HFFc6 (cell line): ENCODE measurements around the gene RBM47. TPM values are rescaled to one million over a fixed set of nuclear protein-coding genes. Genes with fewer than 3 reads are reported as not detected.

Source experiments
- DNase-seq: peaks from one replicate; pipeline ENCODE4 v3.0.0-alpha.2; 2018
- H3K27ac Mint-ChIP-seq: 2 replicates; pipeline ENCODE4 v1.8.0; 2020; ENCODE audit warnings: mild to moderate bottlenecking, mixed read lengths
- H3K27me3 Mint-ChIP-seq: 2 replicates; pipeline ENCODE4 v1.8.0; 2021; ENCODE audit warnings: mild to moderate bottlenecking, moderate library complexity, mixed read lengths; ENCODE audit not compliant: insufficient read depth
- H3K36me3 Mint-ChIP-seq: 2 replicates; pipeline ENCODE4 v1.8.0; 2021; ENCODE audit warnings: low read depth, mixed read lengths
- H3K4me1 Mint-ChIP-seq: 2 replicates; pipeline ENCODE4 v1.8.0; 2020; ENCODE audit warnings: low read depth, mixed read lengths
- H3K4me3 Mint-ChIP-seq: 2 replicates; pipeline ENCODE4 v1.8.0; 2020; ENCODE audit warnings: mild to moderate bottlenecking, moderate library complexity, mixed read lengths
- H3K9me3 Mint-ChIP-seq: 2 replicates; pipeline ENCODE4 v1.8.0; 2020; ENCODE audit warnings: mild to moderate bottlenecking, mixed read lengths
- total RNA-seq, 6 experiments: library from RNA; stranded (reverse); fragmentation: NEBNext Ultra II Directional; extraction: Animal tissue kit (Norgen Biotek cat#: 25700); gene quantifications; 2 replicates in 1 of 6; 3 replicates in 5 of 6; pipeline ENCODE4 v1.2.3, GENCODE V29; 2021
- TF ChIP-seq, protein P1 (sequence below): fragments of 200-600 bp; sonication (generic); IDR thresholded peaks from 2 replicates; pipeline ENCODE4 v1.5.0; 2021; ENCODE audit warnings: antibody characterized with exemption, mild to moderate bottlenecking

RBM47 gene
- total RNA-seq, 6 experiments from 2014 or later: 0.95 to 1.5 (median 1.4) TPM

DNA sequence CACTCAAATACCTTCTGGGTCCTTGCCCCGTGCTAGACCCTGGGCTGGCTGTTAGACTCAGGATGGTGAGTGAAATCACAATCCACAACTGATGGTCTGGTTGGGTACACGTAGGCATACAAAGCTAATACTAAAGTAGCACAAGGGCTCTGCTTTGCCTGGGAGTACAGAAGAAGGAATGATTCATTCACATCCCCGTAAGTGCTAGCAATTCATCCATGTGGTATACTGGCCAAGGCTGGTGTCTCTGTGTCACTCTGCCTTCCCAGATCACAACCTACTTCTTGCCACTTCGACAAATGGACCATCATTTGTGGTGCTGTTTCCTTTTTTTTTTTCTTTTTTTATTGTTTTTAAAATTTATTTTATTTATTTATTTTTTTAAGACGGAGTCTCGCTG is 19.7 kb upstream of the RBM47 start:
- TF ChIP-seq, protein P1, sequence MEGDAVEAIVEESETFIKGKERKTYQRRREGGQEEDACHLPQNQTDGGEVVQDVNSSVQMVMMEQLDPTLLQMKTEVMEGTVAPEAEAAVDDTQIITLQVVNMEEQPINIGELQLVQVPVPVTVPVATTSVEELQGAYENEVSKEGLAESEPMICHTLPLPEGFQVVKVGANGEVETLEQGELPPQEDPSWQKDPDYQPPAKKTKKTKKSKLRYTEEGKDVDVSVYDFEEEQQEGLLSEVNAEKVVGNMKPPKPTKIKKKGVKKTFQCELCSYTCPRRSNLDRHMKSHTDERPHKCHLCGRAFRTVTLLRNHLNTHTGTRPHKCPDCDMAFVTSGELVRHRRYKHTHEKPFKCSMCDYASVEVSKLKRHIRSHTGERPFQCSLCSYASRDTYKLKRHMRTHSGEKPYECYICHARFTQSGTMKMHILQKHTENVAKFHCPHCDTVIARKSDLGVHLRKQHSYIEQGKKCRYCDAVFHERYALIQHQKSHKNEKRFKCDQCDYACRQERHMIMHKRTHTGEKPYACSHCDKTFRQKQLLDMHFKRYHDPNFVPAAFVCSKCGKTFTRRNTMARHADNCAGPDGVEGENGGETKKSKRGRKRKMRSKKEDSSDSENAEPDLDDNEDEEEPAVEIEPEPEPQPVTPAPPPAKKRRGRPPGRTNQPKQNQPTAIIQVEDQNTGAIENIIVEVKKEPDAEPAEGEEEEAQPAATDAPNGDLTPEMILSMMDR: no peak
- Mint-ChIP-seq H3K4me1 (peaks cover 10% of the 10 kb centered on the region; the same call in 1 of the 2 replicates), H3K9me3 (no peaks in the 10 kb centered on the region), H3K4me3 (no peak overlapping the region), H3K27me3 (peaks cover 5% of the 10 kb centered on the region), H3K36me3 (no peaks in the 10 kb centered on the region), H3K27ac (no peak overlapping the region)
- DNase-seq: no peak

DNA sequence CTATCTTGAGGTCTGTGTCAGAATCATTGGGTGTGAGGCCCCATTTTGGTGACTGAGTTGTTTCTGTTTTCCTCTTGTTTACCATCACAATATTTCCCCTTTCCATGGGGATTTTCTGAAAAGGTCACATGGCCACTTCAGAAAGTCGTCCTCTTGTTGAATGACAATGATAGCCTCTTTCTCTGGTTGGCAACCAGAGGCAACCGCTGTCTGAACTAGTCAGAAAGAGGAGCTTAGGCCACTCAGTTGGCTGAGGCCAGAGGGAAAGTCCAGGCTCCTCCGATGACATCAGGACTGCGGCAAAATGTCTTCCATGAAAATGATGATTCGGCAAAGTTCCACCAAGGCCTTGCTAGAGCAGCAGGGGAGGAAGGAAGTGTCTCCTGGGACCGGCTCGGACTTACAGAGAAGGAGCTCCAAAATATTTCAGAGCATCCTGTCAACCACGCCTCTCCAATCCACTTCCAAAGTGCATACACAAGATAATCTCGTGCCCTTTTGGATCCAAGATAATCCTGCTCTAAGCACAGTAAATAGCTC is 19.1 kb upstream of the RBM47 start:
- H3K4me1 Mint-ChIP-seq: peaks cover 10% of the 10 kb centered on the region; the same call in 1 of the 2 replicates
- no peak overlapping the region for H3K4me3 Mint-ChIP-seq
- peaks cover 5% of the 10 kb centered on the region for H3K27me3 Mint-ChIP-seq
- H3K36me3 Mint-ChIP-seq: no peaks in the 10 kb centered on the region
- no peaks in the 10 kb centered on the region for H3K9me3 Mint-ChIP-seq
- TF ChIP-seq, protein P1: no peak
- H3K27ac Mint-ChIP-seq: no peak overlapping the region
- no peak for DNase-seq

- no peaks in the 10 kb centered on the region for H3K36me3 Mint-ChIP-seq
- peaks cover 5% of the 10 kb centered on the region for H3K27me3 Mint-ChIP-seq
- no peak for DNase-seq
- H3K4me1 Mint-ChIP-seq: peaks cover 10% of the 10 kb centered on the region; the same call in 1 of the 2 replicates
- no peak overlapping the region for H3K4me3 Mint-ChIP-seq
- no peaks in the 10 kb centered on the region for H3K9me3 Mint-ChIP-seq
- H3K27ac Mint-ChIP-seq: no peak overlapping the region
- TF ChIP-seq, protein P1: no peak
These were observed 18.5 kb upstream of the RBM47 start for GRCh38 chr4:40648131-40648530.

DNA sequence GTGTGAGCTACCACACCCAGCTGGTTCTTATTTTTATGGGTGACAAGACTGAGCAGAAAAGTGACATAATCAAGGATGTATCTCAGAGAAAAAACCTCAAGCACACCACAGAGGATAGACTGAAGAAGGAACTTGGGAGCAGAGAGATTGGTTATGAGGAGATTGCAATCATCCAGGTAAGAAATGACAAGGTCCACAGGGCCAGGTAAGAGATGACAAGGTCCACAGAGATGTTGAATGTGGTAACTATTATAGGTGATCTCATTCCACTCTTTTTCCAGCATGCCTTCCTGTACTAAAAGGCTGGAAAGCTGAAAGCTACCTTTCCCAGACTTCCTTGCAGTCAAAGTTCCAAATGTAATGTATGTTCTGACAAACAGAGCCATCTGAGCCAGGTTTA is 15.9 kb upstream of the RBM47 start:
- Mint-ChIP-seq H3K9me3 (no peaks in the 10 kb centered on the region), H3K27ac (no peak overlapping the region), H3K4me3 (no peak overlapping the region), H3K4me1 (no peaks in the 10 kb centered on the region), H3K36me3 (no peaks in the 10 kb centered on the region), H3K27me3 (peaks cover 7% of the 10 kb centered on the region)
- TF ChIP-seq, protein P1: no peak
- no peak for DNase-seq

DNA sequence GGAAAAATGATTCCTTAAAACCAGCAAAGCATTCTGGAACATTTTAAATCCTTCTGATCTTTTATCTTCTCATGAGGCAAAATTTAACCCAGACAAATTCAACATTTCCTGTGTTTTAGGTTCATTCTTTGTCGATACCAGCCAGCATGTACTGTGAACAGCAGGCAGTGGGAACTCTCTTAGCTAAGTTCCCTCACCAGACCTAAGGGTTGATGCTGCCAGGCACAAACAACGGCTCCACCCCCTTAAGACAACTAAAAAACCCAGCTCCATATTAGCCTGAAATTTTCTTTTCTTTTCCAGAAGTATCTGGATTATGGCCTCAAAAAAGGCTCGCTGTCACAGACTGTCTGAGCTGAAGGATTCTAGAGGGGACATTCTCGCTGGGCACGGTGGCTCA is 2.4 kb upstream of the RBM47 start:
- Mint-ChIP-seq H3K4me1 (peaks cover 31% of the 10 kb centered on the region), H3K36me3 (no peaks in the 10 kb centered on the region), H3K27me3 (peaks cover 1% of the 10 kb centered on the region; the same call in 1 of the 2 replicates), H3K4me3 (no peak overlapping the region), H3K27ac (no peak overlapping the region), H3K9me3 (no peaks in the 10 kb centered on the region)
- DNase-seq: no peak
- TF ChIP-seq, protein P1: no peak
